ENCODE data around the gene TTC24. TPM values are rescaled to one million over a fixed set of nuclear protein-coding genes. Genes with fewer than 3 reads are reported as not detected.

Gene TTC24
- not detected for polyA plus RNA-seq (2013, experiment 1 of 2)
- not detected for polyA plus RNA-seq (2013, experiment 2 of 2)

DNA sequence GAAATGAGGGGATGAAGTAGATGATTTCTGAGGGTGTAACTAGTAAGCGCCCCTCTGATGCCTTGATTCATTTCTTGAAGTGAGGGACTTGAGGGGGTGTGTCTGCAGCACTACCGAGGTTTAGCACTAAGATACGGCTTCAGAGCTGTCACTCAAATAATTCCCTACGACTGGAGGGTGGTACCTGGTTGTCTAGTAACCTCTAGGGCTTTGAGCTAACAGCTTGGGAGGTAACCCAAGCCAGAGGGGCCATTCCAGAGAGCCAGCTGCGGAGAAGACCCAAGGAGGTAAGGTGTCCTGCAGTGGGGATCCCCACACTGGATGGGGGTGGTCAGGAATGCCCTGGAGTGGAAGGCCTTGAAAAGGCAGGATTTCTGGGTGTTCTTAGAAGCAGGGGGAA, at the start of gene TTC24:
TSS of gene TTC24 (plus strand) at position 252 of the 400 bp plus-strand sequence. CDS start 1,642 bp downstream, outside the sequence.
- Histone ChIP-seq H3K9me3 (ENCODE audit: insufficient read depth, low read depth, low read length) (no peaks in the 10 kb centered on the region), H3K36me3 (ENCODE audit: insufficient read depth, low read length) (no peaks in the 10 kb centered on the region), H3K9ac (ENCODE audit: low read depth, low read length) (no peak within 1 kb of the TSS), H3K4me3 (ENCODE audit: low read length) (no peak within 1 kb of the TSS), H3K27me3 (ENCODE audit: insufficient read depth, low read length) (no peaks in the 10 kb centered on the region), H3K27ac (ENCODE audit: low read depth, low read length) (no peak within 1 kb of the TSS), H3K4me1 (ENCODE audit: insufficient read depth, low read length) (peaks cover 7% of the 10 kb centered on the region)
- WGBS = 87% methylated on average over 5 of the region's 5 CpGs

DNA sequence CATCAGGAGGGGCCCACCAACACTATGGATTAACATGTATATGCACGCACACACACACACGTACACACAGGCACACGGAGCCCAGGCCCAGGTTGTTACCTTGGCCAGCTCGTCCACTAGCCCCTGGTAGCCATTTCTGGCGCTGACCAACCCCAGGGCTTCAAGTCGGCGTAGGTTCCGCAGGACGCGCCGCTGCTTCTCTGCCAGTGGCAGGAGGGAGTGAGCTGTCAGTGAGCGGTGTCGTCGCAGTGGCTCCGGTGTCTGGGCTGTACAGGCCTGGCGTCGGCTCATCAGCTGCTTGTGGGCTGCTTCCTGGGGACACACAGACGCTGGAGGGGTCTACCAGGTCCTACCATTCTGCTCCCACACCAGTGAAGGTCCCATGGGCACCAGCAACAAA, 49.5 kb upstream of the TTC24 start:
- Histone ChIP-seq H3K4me1 (ENCODE audit: insufficient read depth, low read length) (peaks cover 11% of the 10 kb centered on the region; the same call in 1 of the 2 replicates), H3K27me3 (ENCODE audit: insufficient read depth, low read length) (no peaks in the 10 kb centered on the region), H3K4me3 (ENCODE audit: low read length) (no peak overlapping the region), H3K36me3 (ENCODE audit: insufficient read depth, low read length) (peaks cover 66% of the 10 kb centered on the region), H3K9me3 (ENCODE audit: insufficient read depth, low read depth, low read length) (no peaks in the 10 kb centered on the region), H3K9ac (ENCODE audit: low read depth, low read length) (no peak overlapping the region), H3K27ac (ENCODE audit: low read depth, low read length) (no peak overlapping the region)
- 94% methylated on average over 18 of the region's 18 CpGs for WGBS

DNA sequence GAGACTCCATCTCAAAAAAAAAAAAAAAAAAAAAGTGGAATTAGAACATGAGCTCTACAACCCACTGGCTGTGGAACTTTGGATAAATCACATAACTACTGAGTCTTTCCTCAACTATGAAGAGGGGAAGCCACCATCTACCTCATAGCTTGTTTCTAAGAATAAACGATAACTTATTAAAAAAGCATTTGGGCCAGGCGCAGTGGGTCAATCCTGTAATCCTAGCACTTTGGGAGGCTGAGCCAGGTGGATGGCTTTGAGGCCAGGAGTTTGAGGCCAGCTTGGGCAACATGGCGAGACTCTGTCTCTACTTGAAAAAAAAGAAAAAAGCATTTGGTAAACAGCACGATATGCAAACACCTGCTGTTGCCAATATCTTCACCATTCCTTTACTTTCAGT, 47.1 kb upstream of the TTC24 start:
- Histone ChIP-seq H3K9me3 (ENCODE audit: insufficient read depth, low read depth, low read length) (no peaks in the 10 kb centered on the region), H3K27me3 (ENCODE audit: insufficient read depth, low read length) (no peaks in the 10 kb centered on the region), H3K9ac (ENCODE audit: low read depth, low read length) (no peak overlapping the region), H3K4me3 (ENCODE audit: low read length) (no peak overlapping the region), H3K36me3 (ENCODE audit: insufficient read depth, low read length) (peaks cover 85% of the 10 kb centered on the region), H3K27ac (ENCODE audit: low read depth, low read length) (no peak overlapping the region), H3K4me1 (ENCODE audit: insufficient read depth, low read length) (no peaks in the 10 kb centered on the region)
- 100% methylated on average over 3 of the region's 4 CpGs for WGBS

DNA sequence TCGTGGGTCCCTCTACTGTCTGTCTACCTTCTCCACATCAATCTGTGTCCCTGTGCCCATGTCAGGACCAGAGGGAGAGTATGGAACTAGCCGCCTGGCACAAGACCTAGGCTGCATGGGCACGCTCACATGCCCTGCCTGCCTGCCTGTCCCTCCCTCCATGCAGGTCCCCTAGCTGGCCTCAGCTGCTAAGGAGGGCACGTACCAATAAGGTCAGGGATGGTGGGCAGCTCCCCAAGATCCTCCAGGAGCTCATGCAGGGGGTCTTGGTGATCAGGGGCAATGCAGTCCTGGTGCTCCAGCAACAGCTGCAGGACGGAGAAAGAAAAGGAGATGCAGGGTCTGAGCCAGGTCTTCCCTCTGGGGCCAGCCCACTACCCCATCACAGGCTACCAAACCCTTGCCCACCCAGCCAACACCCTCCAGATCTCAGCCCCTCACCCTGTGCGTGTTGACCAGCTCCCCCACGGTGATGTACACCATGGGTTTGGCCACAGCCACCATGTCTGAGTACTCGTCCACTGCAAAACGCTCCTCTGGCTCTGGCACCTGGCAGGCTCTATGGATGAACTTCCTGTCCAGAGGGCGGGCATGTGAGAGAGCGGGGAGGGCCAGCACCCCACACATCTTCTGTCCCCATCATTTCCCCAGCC, 45.8 kb upstream of the TTC24 start:
- 93% methylated on average over 11 of the region's 11 CpGs for WGBS

DNA sequence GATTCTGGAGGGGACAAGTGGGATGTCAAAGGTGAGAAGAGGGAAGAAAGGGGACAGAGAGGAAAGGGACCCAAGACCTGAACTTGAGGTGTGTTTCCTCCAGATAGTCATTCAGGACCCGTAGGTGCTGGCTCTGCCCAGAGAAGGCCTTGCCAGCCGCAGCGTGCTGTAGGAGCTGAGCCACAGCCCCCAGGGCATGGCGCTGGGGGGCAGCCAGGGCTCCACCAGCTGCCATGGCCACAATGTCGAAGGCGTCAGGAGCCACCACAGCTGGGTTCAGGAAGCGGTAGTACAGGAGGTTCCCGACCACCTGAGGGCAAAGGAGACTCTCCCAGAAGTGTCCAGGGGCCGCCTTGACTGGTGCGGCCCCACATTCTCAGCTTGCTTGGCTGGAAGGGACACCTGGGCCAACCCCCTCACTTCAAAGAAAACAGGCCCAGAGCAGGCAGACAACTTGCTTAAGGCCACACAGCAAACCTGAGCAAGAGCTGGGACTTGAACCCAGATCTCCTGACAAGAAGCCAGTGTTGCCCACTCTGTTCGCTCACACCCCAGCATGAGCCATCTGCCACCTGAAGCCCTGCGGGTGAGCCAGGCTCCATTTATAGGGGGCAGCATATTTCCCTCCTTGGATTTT, 45.0 kb upstream of the TTC24 start:
- H3K36me3 ChIP-seq (ENCODE audit: insufficient read depth, low read length) = peaks cover 83% of the 10 kb centered on the region
- H3K4me1 ChIP-seq (ENCODE audit: insufficient read depth, low read length) = no peaks in the 10 kb centered on the region
- H3K9ac ChIP-seq (ENCODE audit: low read depth, low read length) = no peak overlapping the region
- no peaks in the 10 kb centered on the region for H3K27me3 ChIP-seq (ENCODE audit: insufficient read depth, low read length)
- no peaks in the 10 kb centered on the region for H3K9me3 ChIP-seq (ENCODE audit: insufficient read depth, low read depth, low read length)
- H3K4me3 ChIP-seq (ENCODE audit: low read length) = no peak overlapping the region
- 94% methylated on average over 12 of the region's 12 CpGs for WGBS
- H3K27ac ChIP-seq (ENCODE audit: low read depth, low read length) = no peak overlapping the region

More for the DNA sequence above, 45.8 kb upstream of the TTC24 start:
- Histone ChIP-seq H3K9ac (ENCODE audit: low read depth, low read length) (no peak overlapping the region), H3K27ac (ENCODE audit: low read depth, low read length) (no peak overlapping the region), H3K9me3 (ENCODE audit: insufficient read depth, low read depth, low read length) (no peaks in the 10 kb centered on the region), H3K4me3 (ENCODE audit: low read length) (no peak overlapping the region), H3K36me3 (ENCODE audit: insufficient read depth, low read length) (peaks cover 83% of the 10 kb centered on the region), H3K4me1 (ENCODE audit: insufficient read depth, low read length) (no peaks in the 10 kb centered on the region), H3K27me3 (ENCODE audit: insufficient read depth, low read length) (no peaks in the 10 kb centered on the region)

DNA sequence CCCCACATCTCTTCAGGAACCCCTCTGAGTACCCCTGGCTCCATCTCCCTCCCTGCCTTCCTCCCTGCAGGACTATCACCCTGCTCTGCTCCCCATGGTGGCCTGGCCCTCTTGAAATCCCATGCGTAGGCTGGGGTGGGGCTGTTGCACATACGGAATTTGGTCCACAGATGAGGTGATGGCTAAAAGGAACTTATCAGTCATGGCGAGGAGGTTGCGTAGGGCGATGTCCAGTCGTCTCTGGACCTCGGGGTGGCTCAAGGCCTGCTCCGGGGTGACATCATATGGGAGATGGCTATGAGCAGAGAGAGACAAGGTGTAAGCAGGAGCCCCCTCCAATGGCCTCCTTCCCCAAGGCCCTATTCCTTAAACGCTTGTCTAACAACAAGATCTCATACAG, 42.5 kb upstream of the TTC24 start:
- Histone ChIP-seq H3K4me1 (ENCODE audit: insufficient read depth, low read length) (no peaks in the 10 kb centered on the region), H3K9me3 (ENCODE audit: insufficient read depth, low read depth, low read length) (no peaks in the 10 kb centered on the region), H3K27ac (ENCODE audit: low read depth, low read length) (no peak overlapping the region), H3K27me3 (ENCODE audit: insufficient read depth, low read length) (no peaks in the 10 kb centered on the region), H3K9ac (ENCODE audit: low read depth, low read length) (no peak overlapping the region), H3K4me3 (ENCODE audit: low read length) (no peak overlapping the region), H3K36me3 (ENCODE audit: insufficient read depth, low read length) (peaks cover 89% of the 10 kb centered on the region)
- WGBS = 96% methylated on average over 9 of the region's 9 CpGs

DNA sequence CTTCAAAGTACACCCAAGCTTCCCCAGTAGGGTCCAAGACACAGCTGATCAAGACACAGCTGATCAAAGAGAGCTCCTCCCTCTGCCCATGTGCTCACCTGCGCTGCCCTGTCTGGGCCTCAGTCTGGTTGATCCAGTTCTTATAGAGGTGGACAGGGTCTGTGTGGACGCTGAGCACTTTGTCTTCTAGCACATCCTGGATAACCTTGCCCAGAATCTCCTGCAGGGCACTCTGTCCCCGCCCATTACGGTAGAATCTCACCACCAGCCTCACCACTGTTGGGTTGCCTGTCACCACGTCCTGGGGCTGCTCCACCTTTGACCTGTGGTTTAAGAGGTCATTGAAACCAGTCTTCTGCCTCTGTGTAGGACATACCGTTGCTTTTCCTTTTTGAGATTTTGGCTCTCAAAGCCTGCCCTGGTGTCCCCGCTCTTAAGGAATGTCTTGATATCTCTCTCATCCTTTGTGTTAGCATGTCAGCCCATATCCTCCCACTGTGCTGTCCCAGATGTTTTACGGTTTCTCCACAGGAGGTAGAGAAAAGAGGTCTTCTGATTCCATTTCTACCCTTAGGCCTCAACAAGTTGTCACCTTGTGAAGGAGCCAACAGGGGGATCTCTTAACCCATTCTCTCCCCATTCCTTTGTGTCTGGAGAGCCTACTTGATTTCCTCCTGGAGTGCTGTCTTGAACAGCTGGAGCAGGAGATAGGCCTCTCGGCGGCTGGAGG, 40.6 kb upstream of the TTC24 start:
- no peaks in the 10 kb centered on the region for H3K4me1 ChIP-seq (ENCODE audit: insufficient read depth, low read length)
- H3K9ac ChIP-seq (ENCODE audit: low read depth, low read length) = no peak overlapping the region
- H3K27ac ChIP-seq (ENCODE audit: low read depth, low read length) = no peak overlapping the region
- H3K9me3 ChIP-seq (ENCODE audit: insufficient read depth, low read depth, low read length) = no peaks in the 10 kb centered on the region
- no peaks in the 10 kb centered on the region for H3K27me3 ChIP-seq (ENCODE audit: insufficient read depth, low read length)
- H3K4me3 ChIP-seq (ENCODE audit: low read length) = no peak overlapping the region
- H3K36me3 ChIP-seq (ENCODE audit: insufficient read depth, low read length) = peaks cover 80% of the 10 kb centered on the region
- WGBS = 84% methylated on average over 10 of the region's 10 CpGs

DNA sequence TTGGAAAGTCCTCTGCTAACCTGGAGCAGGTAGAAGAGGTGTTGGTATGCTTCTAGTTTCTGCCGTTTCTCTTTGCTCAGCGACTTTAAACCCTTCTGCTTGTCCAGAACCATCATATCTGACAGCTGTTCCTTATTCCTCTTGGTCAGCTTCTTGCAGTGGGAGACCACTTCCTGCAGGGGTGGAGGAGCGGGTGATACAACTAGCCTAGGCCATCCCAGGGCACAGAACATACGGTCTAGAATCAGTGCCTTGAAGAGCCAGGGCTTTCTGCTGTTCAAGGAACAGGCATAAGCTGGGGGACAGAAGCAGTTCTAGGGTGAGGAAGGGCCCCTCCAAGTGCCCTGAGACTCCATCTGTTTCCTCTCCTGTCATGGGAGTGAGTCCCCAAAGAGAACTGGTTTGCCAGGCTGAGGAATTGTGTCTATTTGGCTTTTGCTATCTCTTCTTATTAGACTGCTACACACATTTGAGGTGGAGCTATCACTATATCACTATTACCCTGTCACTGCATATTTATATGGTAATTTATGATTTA, 39.6 kb upstream of the TTC24 start:
- H3K9ac ChIP-seq (ENCODE audit: low read depth, low read length) = no peak overlapping the region
- H3K36me3 ChIP-seq (ENCODE audit: insufficient read depth, low read length) = peaks cover 72% of the 10 kb centered on the region
- no peak overlapping the region for H3K4me3 ChIP-seq (ENCODE audit: low read length)
- H3K9me3 ChIP-seq (ENCODE audit: insufficient read depth, low read depth, low read length) = no peaks in the 10 kb centered on the region
- no peak overlapping the region for H3K27ac ChIP-seq (ENCODE audit: low read depth, low read length)
- H3K27me3 ChIP-seq (ENCODE audit: insufficient read depth, low read length) = no peaks in the 10 kb centered on the region
- 94% methylated on average over 4 of the region's 4 CpGs for whole genome bisulfite sequencing
- no peaks in the 10 kb centered on the region for H3K4me1 ChIP-seq (ENCODE audit: insufficient read depth, low read length)

DNA sequence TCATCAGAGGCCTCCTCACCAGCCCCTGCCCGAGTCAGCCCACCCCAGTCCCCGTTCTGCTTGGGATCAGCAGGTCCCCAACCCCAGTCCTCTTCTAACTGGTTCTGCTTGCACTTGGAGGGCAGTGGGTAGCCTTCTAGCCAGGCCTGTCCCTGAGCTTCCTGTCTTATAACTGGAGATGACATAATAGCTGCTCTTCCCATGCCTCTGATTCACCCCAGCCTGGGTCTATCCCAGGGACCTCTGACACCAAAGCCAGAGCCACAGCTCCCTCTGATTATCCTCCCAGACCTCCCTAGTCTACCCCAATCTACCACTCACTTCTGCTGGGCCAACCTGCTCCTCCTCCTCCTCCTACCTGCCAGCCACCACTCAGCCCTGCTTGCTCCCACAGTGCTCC, 38.6 kb upstream of the TTC24 start:
- Histone ChIP-seq H3K4me1 (ENCODE audit: insufficient read depth, low read length) (no peaks in the 10 kb centered on the region), H3K36me3 (ENCODE audit: insufficient read depth, low read length) (peaks cover 62% of the 10 kb centered on the region), H3K9me3 (ENCODE audit: insufficient read depth, low read depth, low read length) (no peaks in the 10 kb centered on the region), H3K27ac (ENCODE audit: low read depth, low read length) (no peak overlapping the region), H3K9ac (ENCODE audit: low read depth, low read length) (no peak overlapping the region), H3K27me3 (ENCODE audit: insufficient read depth, low read length) (no peaks in the 10 kb centered on the region), H3K4me3 (ENCODE audit: low read length) (no peak overlapping the region)
- 98% methylated on average over 2 of the region's 2 CpGs for WGBS

DNA sequence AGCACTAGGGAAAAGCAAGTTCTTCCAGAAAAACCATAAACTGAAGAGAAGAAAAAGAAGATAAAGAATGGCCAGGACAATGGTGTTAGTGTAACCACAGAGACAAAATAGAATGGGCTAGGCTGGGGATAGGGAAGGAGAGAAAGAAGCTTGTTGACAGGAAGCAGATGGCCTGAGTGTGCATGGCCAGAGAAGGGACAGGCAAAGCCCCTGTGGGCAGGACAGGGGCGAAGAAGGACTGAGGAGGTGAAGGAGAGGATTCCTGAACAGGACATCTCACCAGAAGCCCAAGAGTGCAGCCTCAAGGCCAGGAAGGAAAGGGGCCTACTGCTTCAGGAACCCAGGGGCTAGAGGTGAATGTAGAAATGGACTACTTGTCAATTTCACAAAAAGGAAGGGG, 36.5 kb upstream of the TTC24 start:
- H3K27ac ChIP-seq (ENCODE audit: low read depth, low read length) = no peak overlapping the region
- 90% methylated on average over 1 of the region's 1 CpG for WGBS

DNA sequence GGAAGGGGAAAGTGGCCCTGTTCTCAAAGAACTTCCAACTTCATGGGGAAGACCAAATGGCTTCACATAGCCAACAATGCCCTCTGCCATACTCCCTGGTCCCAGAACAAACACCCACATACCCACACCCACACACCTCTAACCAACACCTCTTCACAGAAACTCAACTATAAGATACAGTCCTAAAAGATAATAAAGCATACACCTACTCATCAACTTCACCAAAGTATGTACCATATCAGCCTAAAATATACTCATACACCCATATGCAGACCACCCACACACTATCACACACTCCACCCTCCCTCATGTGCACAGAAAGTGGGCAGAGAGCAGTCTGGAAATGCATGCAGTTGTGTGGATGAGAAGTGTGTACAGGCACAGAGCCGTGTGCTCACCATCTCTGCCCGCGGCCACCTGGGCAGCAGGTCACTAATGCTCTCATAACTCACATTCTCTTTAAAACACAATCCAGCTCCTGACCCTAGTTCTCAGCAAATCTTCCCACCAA, 34.9 kb upstream of the TTC24 start:
- Histone ChIP-seq H3K4me1 (ENCODE audit: insufficient read depth, low read length) (no peaks in the 10 kb centered on the region), H3K9me3 (ENCODE audit: insufficient read depth, low read depth, low read length) (no peaks in the 10 kb centered on the region), H3K4me3 (ENCODE audit: low read length) (no peak overlapping the region), H3K27me3 (ENCODE audit: insufficient read depth, low read length) (no peaks in the 10 kb centered on the region), H3K27ac (ENCODE audit: low read depth, low read length) (no peak overlapping the region), H3K36me3 (ENCODE audit: insufficient read depth, low read length) (peaks cover 55% of the 10 kb centered on the region), H3K9ac (ENCODE audit: low read depth, low read length) (no peak overlapping the region)
- 95% methylated on average over 3 of the region's 3 CpGs for WGBS

More for the DNA sequence above, 36.5 kb upstream of the TTC24 start:
- peaks cover 61% of the 10 kb centered on the region for H3K36me3 ChIP-seq (ENCODE audit: insufficient read depth, low read length)
- H3K9me3 ChIP-seq (ENCODE audit: insufficient read depth, low read depth, low read length) = no peaks in the 10 kb centered on the region
- no peak overlapping the region for H3K9ac ChIP-seq (ENCODE audit: low read depth, low read length)
- no peak overlapping the region for H3K4me3 ChIP-seq (ENCODE audit: low read length)
- H3K27me3 ChIP-seq (ENCODE audit: insufficient read depth, low read length) = no peaks in the 10 kb centered on the region
- no peaks in the 10 kb centered on the region for H3K4me1 ChIP-seq (ENCODE audit: insufficient read depth, low read length)
